Fibroblast of the aortic adventitia (primary cell): ENCODE measurements around the gene ITGB6. TPM values are rescaled to one million over a fixed set of nuclear protein-coding genes. Genes with fewer than 3 reads are reported as not detected.

Experiments
- DNase-seq: peaks from one replicate; pipeline ENCODE4 v3.0.0-alpha.2; 2010; ENCODE audit warnings: low read depth
- H3K4me3 ChIP-seq: 2 replicates; pipeline ENCODE4 v1.5.1; 2011; ENCODE audit warnings: low read depth, mild to moderate bottlenecking, control low read depth, low read length, moderate library complexity
- total RNA-seq: library from RNA; depleted of rRNA; stranded (reverse); fragments of >200 nt; gene quantifications from 2 replicates; pipeline ENCODE4 v1.2.3, GENCODE V29; 2012; ENCODE audit warnings: low replicate concordance
- TF ChIP-seq, protein P1 (sequence below): IDR thresholded peaks from 2 replicates; pipeline ENCODE4 v1.5.1; 2011; ENCODE audit warnings: mild to moderate bottlenecking, low read length, control low read depth, inconsistent platforms; ENCODE audit not compliant: insufficient read depth

Gene ITGB6
- total RNA-seq, 1 donor = under 0.01 TPM

DNA sequence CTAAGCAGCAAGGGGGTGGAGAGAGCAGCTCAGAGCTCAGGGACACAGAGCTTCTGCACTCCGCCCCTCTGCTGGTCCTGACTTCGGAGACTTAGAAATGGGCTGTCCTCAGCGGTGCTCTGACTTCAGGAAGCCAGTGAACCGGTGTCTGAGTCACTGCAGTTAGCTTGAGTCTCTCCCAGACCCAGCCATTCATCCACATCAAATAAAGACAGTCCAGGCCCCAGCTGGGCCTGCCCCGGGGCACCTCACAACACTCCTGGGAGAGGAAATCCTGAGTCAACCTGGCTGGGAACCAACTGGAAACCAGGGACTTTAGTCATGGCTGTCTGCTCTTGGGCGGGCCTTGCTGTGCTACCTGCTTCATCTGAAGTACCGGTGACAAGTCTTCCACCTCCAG, 5.4 kb upstream of the ITGB6 start:
- H3K4me3 ChIP-seq = no peak overlapping the region
- TF ChIP-seq, protein P1, sequence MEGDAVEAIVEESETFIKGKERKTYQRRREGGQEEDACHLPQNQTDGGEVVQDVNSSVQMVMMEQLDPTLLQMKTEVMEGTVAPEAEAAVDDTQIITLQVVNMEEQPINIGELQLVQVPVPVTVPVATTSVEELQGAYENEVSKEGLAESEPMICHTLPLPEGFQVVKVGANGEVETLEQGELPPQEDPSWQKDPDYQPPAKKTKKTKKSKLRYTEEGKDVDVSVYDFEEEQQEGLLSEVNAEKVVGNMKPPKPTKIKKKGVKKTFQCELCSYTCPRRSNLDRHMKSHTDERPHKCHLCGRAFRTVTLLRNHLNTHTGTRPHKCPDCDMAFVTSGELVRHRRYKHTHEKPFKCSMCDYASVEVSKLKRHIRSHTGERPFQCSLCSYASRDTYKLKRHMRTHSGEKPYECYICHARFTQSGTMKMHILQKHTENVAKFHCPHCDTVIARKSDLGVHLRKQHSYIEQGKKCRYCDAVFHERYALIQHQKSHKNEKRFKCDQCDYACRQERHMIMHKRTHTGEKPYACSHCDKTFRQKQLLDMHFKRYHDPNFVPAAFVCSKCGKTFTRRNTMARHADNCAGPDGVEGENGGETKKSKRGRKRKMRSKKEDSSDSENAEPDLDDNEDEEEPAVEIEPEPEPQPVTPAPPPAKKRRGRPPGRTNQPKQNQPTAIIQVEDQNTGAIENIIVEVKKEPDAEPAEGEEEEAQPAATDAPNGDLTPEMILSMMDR = no peak
- DNase-seq = peak; percentile 93

DNA sequence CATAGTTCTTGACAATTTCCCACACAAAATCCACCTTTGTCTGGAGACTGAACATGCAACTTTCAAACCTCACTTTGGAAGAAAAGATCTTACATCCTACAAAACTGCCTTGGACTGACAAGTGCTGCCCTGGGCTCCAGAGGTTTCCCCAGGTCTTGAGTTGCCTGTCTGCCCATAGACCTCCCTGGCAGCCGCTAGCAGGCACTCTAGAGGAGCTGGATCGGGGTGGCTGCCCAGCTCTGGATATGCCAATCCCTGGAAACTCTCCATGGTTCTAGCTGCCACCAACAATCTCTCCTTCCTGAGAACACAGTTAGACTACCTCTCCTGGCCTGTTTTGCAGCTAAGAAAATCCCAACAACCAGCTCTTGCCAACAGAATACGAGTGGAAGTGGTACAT, 3.4 kb upstream of the ITGB6 start:
- no peak overlapping the region for H3K4me3 ChIP-seq
- TF ChIP-seq, protein P1 = no peak
- no peak for DNase-seq

DNA sequence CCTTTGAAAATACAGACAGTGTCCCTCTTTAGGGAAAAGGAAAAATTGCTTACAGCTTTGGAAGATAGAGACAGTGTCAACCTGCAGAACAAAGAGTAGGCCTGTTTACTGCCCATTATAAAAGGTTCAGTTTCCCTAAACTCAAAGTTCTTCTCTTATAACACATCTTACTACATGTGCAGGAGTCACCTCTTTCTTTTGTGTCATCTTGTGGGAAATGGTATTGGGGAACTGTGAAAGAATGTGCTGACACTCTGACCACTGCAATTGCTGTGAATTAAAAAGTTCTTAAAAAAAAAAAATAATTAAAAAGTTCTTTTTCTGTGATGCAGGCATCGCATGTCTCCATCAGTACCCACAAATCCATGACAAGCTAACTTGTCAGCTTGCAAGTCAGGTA, 2.9 kb upstream of the ITGB6 start:
- no peak overlapping the region for H3K4me3 ChIP-seq
- DNase-seq = no peak
- TF ChIP-seq, protein P1 = no peak

DNA sequence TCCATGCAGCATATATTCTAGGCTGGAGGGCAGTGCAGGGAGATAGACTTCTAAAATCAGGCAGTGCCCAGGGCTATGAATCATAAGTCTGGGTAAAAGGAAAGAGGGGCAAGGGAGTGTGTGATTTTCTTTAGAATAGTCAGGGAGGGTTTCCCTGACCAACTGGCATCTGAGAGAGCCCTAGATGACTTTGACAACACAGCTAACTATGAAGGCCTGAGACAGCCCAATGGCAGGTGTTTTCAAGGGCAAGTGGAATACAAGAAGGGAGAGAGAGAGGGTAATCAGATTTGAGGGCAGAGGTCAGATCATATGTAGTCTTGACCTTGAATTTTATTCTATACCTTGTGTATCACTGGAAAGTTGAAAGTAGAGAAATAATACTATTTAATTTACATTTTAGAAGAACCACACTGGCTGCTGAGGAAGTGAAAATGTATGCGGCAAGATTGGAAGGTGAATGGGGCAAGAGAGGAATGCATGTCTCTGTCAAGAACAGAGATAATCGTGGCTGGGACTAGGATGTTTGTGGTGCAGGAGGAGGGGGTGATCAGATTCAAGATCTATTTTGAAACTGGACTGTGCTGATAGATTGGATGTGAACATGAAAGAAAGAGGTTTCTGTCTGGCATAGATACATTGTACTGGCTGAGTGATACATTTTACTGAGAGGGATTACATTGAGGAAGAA, 1.9 kb upstream of the ITGB6 start:
- H3K4me3 ChIP-seq = no peak overlapping the region
- TF ChIP-seq, protein P1 = no peak
- DNase-seq = no peak

DNA sequence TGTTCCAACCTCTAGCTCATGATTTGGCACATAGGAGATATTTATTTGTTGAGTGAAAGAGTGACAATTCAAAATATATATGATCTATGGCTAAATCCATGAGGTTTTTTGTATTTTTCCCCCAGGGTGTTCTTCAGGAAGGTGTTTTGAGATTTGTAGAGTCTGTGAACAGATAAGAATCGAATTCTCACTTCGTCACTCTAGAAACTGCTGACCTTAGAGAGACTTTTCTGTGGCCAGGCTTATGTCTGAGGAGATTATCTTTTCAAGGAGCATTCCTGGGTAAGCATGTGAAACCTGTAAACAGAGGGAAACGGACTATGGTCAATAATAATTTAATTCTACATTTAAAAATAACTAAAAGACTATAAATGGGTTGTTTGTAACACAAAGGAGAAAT, 849 bp upstream of the ITGB6 start:
- TF ChIP-seq, protein P1 = no peak
- H3K4me3 ChIP-seq = no peak overlapping the region
- no peak for DNase-seq

DNA sequence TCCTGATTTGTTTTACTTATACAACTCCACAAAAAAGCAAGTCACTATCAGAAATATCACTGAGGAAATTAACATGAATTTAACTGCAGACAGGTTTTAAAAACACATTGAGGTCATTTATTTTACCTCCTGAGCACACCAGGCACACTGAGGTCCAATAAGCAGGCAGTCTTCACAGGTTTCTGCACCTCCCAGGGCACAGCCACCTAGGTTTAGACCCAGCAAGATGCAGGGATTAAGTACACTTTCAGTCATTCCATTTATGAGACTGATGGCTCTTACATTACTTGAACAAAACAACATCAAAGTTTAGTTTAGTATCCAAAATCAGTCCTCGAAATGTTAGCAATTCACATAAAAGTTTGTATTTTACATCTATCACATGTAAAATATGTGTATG, 1.0 kb downstream of the ITGB6 start:
- no peak overlapping the region for H3K4me3 ChIP-seq
- TF ChIP-seq, protein P1 = no peak
- no peak for DNase-seq

DNA sequence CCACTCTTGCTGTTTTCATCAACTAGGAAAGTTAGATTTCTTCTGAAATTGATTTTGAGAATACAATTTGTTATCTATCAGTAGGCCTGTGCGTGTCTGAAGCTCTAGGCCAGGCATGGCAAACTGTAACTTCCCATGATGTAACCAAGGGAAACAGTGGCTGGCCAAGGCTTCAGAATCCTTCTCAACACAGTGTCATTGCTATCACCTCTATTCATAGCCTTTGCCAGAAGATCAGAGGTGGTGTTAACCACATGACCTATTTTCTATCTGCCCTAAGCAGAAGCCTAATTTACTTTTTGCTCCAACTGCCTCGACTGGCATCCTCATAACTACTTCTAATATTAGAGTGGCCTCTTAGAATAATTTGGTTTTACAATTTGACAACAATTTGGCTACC, 2.5 kb downstream of the ITGB6 start:
- no peak for DNase-seq
- TF ChIP-seq, protein P1 = no peak
- H3K4me3 ChIP-seq = no peak overlapping the region
